Posterior vena cava (tissue), 2 donors: ENCODE data around the gene ATP10A. TPM values are rescaled to one million over a fixed set of nuclear protein-coding genes. Genes with fewer than 3 reads are reported as not detected.
"Not testable (repeated sequence)": the region's sequence is repeated elsewhere in the genome, so short reads cannot be mapped to it uniquely, and the experiment has no call there.

Source experiments
- DNase-seq: peaks from one replicate; pipeline ENCODE4 v3.0.0-alpha.2; 2020; ENCODE audit warnings: low spot score
- intact Hi-C, 2 donors: fragments of 100-400 bp; cut with DNase I; formaldehyde crosslinking; loops; one replicate each; pipeline versions ENCODE4 v1.14.1 to v1.14.2; 2022 to 2023
- total RNA-seq, 2 donors: library from RNA; stranded (reverse); fragmentation: NEBNext Ultra II Directional; extraction: Animal tissue kit (Norgen Biotek cat#: 25700); gene quantifications; one replicate each; pipeline ENCODE4 v1.2.1, GENCODE V29; 2021
- donor health status: DM: yes; HTN: yes; CAD: no.
- donor health status: DM: yes; HTN: yes; CAD: no.

Gene ATP10A
- total RNA-seq, 2 donors from 2014 or later = 18.7 to 21.5 TPM

DNA sequence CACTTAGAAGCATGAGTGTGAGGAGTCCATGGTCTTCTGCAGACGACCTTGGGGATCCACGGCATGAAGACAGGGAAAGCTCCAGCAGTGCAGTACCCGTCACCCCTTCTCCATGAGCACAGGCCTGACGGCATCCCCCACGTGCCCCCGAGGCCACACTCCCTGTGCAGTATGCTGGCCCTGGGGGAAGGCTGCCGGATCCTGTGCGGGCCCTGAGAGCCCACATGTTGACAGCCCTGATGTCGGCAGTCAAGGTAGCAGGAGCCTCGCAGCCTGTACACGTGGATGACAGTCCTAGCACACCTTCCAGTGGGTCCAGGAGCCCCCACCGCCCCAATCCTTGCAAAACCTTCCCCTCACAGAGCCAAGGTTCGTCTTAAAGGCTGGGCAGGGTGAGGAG is 195.3 kb downstream of the ATP10A start:
- DNase-seq = no peak
- intact Hi-C loops = no loop called here

DNA sequence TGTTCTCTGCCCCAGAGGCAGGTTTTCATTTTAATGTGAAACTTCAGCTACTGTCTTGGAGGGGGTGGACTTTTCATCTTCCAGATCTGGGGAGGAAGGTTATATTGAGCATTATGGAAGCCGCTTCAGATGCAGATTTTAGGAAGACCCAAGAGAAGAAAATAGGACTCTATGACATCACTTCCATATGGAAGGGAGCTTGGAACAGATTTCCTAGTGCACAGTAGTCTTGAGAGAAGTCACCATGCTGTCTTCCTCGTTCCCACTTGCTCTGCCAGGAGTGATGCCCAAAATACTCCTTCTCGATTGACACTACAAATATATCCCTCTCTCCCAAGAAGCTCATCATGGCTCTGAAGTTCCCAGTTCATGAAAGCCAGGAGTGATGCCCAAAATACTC is 197.2 kb downstream of the ATP10A start:
- no peak for DNase-seq
- intact Hi-C loops = no loop called here

DNA sequence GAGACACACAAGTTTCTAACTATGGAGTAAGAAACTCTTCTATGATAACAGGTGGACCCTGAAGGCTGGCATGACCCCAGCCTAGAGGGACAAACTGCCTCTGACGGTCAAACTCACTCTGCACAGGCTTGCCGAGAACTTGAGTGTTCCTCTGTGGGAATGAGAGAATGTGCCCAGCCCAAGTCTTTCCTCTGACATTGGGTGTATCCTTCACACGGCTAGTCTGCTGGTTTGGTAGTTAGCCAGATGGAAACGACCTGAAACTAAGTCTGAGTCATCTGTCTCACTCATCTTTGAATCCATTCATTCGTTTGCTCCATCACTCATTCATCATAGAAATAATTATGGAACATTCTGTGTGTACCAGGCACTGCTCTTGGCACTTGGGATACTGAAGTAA is 198.4 kb downstream of the ATP10A start:
- intact Hi-C loops = no loop called here
- no peak for DNase-seq

DNA sequence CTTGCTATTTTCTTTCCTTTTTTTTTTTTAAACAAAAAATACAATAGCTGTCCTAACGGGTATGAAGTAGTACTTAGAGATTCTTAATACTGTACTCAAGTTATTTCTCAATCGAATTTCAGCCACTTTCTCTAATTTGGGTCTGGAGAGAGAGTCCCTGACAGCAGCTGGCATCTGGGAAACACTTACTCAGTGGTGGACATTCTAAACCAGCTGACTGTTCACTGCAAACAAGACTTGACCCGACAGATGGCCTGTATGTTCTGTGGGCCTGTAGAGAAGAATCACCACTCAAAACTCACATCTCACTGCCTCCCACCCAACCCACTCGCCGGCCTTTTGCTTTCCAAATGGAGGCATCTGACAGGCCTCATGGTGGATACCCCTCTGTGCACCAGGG is 199.6 kb downstream of the ATP10A start:
- intact Hi-C loops = no loop called here
- no peak for DNase-seq

DNA sequence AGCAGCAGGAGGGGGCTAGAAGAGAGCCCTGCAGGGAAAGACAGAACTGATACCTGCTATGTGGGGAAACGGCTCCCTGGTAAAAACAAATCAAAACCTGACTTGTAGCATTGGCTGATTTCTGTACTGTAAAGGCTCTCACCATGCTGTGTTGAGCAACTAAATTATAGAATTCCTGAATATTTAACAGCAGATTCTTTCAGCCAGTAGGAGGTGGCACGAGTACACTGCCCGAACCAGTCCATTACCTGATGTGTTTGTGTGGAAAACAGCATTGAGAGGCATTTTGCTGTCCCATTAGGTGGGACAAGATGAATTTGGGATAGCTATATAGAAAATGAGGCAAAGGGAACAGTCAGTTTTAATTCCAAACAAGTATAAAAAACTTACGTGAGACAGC is 201.2 kb downstream of the ATP10A start:
- intact Hi-C loops = no loop called here
- DNase-seq = no peak

DNA sequence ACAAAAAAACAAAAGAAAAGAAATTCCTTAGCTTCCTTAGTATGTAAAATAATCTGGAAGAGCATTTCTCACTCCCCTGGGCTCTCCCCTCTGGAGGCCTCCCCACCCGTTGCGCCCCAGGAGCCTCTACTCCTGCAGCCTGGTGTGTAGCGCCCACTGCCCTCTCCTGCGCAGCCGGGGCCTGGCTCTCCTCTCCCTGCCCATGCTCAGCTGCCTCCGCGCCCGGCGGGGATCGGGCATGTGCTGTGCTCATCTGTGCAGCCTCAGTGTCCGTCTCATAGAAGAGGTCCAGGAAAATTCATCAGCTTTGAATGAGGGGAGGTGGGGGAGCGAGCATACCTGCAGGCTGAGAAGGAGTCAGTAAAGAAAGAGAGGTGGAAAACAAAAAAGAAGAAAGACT is 203.9 kb downstream of the ATP10A start:
- intact Hi-C loops = no loop called here

DNA sequence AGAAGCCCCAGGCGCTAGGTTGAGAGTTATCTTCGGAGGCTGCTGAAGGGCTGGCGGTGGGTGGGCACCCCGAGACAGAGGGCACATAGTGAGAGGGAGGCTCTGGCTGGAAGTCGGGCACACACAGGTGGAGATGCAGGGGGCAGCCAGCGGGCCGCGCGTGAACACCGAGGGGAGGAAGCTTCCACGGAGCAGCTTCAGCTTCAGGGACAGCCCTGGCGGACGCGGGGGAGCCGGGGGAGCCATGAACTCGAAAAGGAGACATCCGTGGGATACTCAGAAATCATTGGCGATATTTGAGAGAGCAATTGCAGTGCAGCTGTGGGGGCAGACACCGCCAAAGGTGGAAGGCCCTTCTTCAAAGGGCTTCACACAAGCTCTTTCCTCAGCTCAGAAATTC is 204.6 kb downstream of the ATP10A start:
- no peak for DNase-seq
- intact Hi-C loops = no loop called here

More for the DNA sequence above, 203.9 kb downstream of the ATP10A start:
- no peak for DNase-seq

DNA sequence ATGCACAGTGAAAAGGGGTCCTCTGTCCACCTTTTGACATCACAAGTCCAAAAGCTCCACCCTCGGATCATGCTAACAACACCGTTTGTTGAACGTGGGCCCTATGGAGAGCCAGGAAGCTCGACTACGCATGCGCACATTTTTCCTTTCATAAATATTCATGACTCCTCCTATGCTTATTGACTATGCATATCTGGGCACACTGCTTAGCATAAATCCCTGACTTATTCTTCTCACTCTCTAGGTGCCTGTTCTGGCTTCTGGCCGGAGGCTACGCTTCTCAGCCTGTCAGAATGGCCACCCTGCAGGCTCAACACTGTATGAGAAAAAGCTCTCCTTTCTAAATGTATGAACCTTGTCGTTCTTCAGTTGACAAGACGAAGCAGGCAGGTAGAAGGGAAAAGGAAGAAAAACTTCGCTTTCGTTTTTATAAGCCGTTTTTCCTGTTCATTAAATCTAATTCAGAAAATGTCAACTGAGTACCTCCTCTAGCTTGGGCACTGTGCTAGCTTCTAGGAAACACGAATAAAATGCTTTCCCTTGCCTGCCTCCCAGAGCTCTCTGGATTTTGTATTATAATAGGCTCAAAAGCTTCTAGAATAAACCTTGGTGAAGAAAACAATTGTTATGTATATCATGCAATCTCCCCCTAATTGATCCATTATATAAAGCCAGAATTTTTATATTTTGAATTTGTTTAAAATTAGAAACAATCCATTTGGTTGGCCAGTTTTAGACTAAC is 207.7 kb downstream of the ATP10A start:
- DNase-seq = no peak
- intact Hi-C loops = no loop called here

DNA sequence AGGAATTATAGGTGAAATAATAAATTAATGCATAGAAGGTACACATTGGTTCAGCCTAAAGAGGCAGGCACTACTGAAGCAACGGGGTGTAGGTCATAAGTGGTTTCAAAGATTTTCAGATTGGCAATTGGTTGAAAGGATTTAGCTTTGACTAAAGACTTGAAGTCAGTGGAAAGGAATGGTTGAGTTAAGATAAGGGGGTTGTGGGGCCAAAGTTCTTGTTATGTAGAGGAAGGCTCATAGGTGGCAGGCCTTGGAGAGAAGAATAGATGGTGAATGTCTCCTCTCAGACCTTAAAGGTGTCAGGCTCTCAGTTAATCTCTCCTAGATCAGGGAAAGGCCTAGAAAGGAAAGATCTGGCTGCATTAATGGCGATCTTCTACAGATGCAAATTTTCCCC is 209.8 kb downstream of the ATP10A start:
- no peak for DNase-seq
- intact Hi-C loops = no loop called here

DNA sequence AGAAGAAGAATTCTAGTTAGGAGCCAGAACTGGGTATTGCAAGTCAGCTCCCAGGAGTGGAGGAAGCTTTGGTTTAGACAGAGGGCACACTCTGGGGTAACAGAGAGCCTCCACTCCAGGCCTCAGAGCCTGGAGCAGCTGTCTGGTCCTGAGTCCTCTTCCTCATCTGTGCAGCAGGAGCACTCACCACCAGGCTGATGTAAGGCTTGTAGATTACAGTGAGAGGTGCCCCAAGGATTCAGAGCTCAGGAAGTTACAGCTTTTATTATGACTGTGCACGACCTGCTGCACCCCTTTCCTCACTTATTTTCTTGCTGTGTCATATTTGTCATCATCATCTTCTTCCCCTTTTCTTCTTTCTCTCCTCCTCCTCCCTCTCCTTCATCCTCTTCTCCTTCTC is 210.4 kb downstream of the ATP10A start:
- no peak for DNase-seq
- intact Hi-C loops = no loop called here

DNA sequence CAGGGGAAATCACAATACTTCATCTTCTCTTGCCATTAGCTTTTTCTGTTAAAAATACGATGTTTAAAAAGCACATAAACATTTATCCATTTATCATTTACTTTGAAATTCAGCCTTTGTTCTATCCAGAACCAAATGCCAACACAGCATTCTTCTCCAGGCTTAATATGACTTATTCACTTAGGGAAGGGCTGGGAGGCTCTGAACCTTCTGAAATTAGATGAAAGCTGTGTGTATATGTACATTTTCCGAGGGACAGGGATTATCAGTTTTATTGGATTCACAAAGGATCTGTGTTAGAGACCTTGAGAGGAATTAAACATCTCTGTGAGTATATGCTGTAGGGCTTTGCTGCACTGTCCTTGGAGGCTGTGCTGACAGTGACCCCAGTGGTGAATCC is 213.7 kb downstream of the ATP10A start:
- DNase-seq = no peak
- intact Hi-C loops = no loop called here

DNA sequence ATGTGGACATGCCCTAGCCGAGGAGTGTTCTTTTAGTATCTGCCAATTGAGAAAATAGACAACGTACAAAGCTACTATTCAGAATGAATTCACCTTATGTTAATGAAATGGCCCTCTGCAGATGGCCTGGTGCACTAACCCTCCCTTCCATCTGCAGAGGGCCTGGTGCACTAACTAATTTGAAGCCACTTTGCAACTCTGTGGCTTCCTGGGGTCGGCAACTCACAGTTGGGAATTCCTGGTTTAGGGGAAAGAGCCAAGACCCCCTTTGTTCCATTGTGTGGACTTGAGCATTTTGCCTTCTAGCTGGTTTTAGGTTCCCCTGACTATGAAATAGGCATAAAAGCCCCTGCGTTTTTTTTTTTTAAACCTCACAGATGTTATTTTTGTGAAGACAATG is 220.0 kb downstream of the ATP10A start:
- intact Hi-C loops = no loop called here
- DNase-seq = no peak

DNA sequence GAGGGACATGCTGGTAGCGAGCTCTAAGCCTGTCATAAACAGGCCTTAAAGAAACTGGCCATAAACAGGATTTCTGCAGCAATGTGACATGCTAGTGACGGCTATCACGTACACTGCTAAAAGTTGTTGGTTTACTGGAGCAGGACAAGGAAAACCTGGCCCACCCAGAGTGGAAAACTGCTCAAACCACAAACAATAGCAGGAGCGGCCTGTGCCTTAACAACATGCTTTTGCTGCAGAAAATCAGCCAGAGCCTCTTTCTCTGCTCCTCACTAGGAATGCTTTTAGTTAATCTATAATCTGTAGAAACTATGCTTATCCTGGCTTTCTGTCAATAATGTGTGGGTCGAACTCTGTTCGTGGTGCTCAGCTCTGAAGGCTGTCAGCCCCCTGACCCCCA is 221.4 kb downstream of the ATP10A start:
- no peak for DNase-seq
- intact Hi-C loops = no loop called here

DNA sequence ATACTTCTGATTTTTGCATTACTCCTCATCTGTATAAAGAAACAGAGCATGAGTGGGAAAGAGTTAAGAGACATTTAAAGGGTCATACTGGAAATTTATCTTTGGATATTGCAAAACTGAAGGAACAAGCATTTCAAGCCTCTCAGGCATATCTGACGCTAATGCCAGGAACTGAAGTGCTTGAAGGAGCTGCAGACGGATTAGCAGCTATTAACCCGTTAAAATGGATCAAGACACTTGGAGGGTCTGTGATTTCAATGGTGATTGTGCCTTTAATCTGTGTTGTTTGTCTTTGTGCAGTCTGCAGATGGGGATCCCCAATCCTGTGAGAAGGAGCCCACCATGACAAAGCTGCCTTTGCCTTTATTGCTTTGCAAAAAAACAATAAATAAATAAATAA is 221.8 kb downstream of the ATP10A start:
- intact Hi-C loops = no loop called here
- no peak for DNase-seq

DNA sequence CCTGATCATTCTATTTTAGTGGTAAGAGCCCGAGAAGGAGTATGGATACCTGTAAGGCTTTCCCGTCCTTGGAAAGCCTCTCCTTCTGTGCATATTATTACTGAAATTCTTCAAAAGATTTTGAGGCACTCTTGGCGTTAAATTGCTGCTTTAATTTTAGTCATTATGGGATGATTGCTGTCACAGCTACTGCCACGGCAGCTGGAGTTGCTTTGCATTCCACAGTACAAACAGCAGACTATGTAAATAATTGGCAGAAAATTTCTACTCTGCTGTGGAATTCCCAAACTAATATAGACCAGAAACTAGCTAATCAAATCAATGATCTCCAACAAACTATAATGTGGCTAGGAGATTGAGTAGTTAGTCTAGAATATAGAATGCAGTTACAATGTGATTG is 222.2 kb downstream of the ATP10A start:
- DNase-seq, intact Hi-C loops: not testable (repeated sequence)

DNA sequence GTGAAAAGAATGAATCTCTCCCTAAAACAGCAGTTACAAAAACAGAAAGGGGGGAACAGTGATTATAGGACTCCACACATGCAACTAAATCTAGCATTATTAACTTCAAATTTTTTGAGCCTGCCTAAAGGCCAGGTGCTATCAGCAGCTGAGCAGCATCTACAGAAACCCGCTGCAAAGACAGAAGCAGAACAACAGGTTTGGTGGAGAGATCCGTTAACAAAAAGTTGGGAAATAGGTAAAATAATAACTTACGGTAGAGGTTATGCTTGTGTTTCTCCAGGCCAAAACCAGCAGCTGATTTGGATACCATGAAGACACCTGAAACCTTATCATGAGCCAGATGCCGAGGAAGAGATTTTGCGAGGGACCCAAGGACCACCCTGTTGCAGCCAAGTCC is 222.7 kb downstream of the ATP10A start:
- intact Hi-C loops = no loop called here
- no peak for DNase-seq

DNA sequence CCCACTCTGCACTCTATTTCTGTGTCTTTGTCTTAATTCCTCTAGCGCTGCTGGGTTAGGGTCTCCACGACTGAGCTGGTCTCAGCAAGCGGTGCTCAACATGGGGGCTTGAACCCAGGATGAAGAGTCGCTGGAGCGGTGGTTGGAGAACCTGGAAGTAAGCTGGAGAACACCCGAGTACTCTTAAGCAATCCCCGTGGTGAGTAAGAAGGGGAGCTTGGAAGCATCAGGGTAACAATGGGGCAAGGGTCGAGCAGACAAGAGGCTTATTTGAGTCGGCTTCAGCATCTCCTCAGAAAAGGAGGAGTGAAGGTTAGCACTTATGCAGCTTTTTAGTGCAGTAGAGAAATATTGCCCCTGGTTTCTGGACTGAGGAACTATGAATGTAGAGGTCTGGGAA is 226.6 kb downstream of the ATP10A start:
- intact Hi-C loops, DNase-seq: not testable (repeated sequence)

DNA sequence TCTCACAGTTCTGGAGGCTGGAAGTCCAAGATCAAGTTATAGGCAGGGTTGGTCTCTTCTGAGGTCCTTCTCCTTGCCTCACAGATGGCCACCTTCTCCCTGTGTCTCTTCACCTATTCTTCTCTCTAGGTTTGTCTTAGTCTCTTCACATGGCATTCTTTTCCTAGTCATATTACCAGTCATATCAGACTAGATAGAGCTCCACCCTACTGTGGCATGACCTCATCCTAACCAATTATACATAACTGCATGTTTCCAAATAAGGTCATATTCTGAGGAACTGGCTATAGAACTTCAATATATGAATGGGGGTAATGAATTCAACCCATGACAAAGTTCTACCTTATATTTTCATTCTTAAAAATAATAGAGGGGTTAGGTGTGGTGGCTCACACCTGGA is 227.9 kb downstream of the ATP10A start:
- DNase-seq = no peak
- intact Hi-C loops = no loop called here

DNA sequence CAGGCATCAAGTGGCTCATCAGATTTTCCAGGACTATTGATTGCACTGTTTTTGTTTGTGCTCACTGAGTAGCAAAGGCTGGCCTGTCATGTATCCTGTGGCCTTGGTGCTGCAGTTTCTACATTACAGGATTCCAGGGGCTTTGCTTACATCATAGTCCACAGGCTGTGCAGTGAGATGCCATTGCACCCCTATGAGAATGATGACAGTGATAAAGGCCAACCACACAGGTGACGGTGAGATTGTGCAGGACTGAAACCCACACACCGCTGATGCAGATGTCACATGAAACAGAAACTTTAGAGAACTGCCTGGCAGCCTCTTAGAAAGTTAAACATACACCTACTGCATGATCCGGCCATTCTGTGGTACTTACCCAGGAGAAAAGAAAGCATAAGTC is 229.3 kb downstream of the ATP10A start:
- intact Hi-C loops = no loop called here
- no peak for DNase-seq

DNA sequence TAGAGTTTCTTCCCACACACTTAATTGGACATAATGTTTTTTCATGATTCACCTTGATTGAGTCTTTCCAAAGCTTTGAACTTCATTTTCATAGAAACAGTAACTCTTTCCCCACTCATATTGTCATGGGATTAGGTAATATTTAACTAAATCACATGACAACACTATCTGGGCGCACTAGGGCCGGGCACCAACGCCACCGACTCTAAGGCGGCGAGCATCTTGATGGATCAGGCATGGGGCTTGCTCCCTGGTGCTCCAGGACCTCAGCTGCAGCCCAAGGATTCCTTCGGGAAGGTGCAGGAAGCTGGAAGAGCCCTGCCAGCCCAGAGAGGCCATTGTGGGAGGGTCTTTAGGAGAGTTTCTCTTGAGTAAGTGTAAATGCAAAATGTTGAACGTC is 231.2 kb downstream of the ATP10A start:
- intact Hi-C loops = no loop called here
- DNase-seq = no peak
